Endothelial cell of umbilical vein (primary cell): Measurements from ENCODE around the gene GAA.

Source experiments
- EZH2 ChIP-seq: IDR thresholded peaks from 2 replicates; pipeline ENCODE4 v1.6.1; 2012; ENCODE audit warnings: borderline replicate concordance, low read depth, mild to moderate bottlenecking, moderate library complexity, low read length, inconsistent platforms; ENCODE audit not compliant: severe bottlenecking
- FOS ChIP-seq: IDR thresholded peaks from 2 replicates; pipeline ENCODE4 v1.6.1; 2011; ENCODE audit warnings: mild to moderate bottlenecking, low read length, moderate library complexity, borderline replicate concordance; ENCODE audit not compliant: insufficient read depth
- GATA2 ChIP-seq: IDR thresholded peaks from 2 replicates; pipeline ENCODE4 v1.7.0; 2011; ENCODE audit warnings: low read depth, mild to moderate bottlenecking, moderate library complexity, mixed read lengths, low read length; ENCODE audit not compliant: insufficient read length, insufficient read depth
- JUN ChIP-seq: IDR thresholded peaks from 2 replicates; pipeline ENCODE4 v1.6.1; 2011; ENCODE audit warnings: borderline replicate concordance, low read depth; ENCODE audit not compliant: insufficient read length, insufficient read depth
- MYC ChIP-seq: IDR thresholded peaks from one replicate; pipeline ENCODE4 v1.6.1; 2011; ENCODE audit warnings: mild to moderate bottlenecking, low read depth, low read length
- POLR2A ChIP-seq: IDR thresholded peaks from 2 replicates; pipeline ENCODE4 v1.6.1; 2012; ENCODE audit warnings: low read depth, mild to moderate bottlenecking, control low read depth, low read length
- POLR2AphosphoS5 ChIP-seq: IDR thresholded peaks from 2 replicates; pipeline ENCODE4 v1.6.1; 2012; ENCODE audit warnings: low read depth, mild to moderate bottlenecking, control low read depth, low read length, moderate library complexity; ENCODE audit not compliant: insufficient read depth
- TF ChIP-seq, protein P1 (sequence below), 2 donors: IDR thresholded peaks; 1 replicate in 1 of 2; 2 replicates in 1 of 2; pipeline ENCODE4 v1.5.1; 2011; ENCODE audit warnings: low read length in 2 of 2, mild to moderate bottlenecking in 2 of 2, moderate library complexity in 2 of 2, control low read depth in 1 of 2, inconsistent platforms in 1 of 2, low read depth in 1 of 2; ENCODE audit not compliant: insufficient read depth in 1 of 2; ENCODE audit errors: extremely low read depth in 1 of 2

DNA sequence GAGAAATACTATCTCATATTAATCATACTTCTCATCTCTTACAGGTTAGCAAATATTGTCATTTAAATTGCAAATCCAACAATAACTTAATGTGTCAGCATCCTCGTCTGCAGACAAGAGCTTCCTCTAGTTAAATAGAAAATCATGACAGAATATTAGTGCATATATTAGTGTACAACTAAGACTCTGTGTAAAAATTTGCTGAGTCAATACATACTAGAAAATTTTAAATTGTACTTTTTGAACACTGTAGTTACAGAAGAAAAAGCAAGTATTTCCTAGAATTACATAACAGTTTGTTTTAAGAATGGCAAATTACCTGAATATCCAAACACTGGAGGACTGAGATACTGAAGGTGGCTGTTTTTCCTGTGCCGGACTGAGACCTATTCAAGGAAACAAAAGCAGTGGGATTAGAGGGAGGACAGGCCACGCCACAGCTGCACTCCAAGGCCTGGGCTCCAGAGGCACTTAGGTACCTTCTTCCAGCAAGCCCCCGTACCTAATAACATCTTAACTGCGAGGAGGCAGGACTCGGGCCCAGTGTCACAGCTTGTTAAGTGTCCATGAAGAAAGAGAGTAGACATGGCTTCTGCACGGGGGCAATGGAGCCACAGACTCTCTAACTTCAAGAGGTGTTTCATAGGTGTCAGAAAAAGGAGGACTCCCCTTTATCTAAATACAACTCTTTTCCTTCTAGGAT lies 40.2 kb downstream of the GAA start:
- TF ChIP-seq, protein P1, sequence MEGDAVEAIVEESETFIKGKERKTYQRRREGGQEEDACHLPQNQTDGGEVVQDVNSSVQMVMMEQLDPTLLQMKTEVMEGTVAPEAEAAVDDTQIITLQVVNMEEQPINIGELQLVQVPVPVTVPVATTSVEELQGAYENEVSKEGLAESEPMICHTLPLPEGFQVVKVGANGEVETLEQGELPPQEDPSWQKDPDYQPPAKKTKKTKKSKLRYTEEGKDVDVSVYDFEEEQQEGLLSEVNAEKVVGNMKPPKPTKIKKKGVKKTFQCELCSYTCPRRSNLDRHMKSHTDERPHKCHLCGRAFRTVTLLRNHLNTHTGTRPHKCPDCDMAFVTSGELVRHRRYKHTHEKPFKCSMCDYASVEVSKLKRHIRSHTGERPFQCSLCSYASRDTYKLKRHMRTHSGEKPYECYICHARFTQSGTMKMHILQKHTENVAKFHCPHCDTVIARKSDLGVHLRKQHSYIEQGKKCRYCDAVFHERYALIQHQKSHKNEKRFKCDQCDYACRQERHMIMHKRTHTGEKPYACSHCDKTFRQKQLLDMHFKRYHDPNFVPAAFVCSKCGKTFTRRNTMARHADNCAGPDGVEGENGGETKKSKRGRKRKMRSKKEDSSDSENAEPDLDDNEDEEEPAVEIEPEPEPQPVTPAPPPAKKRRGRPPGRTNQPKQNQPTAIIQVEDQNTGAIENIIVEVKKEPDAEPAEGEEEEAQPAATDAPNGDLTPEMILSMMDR (IDR thresholded peaks at IDR 0.05; ENCODE audit: extremely low read depth in 1 of 2, insufficient read depth in 1 of 2, low read depth in 1 of 2, low read length in 2 of 2): no peak
- TF ChIP-seq POLR2AphosphoS5: no peak
- no peak for TF ChIP-seq MYC
- TF ChIP-seq POLR2A: no peak
- TF ChIP-seq JUN: no peak
- TF ChIP-seq FOS: no peak
- TF ChIP-seq GATA2: no peak
- no peak for TF ChIP-seq EZH2
